Smooth muscle cell (in vitro differentiated cells): Measurements from ENCODE around the gene SLCO4A1. TPM values are rescaled to one million over a fixed set of nuclear protein-coding genes. Genes with fewer than 3 reads are reported as not detected.

ENCODE experiments used
- DNase-seq: peaks from one replicate; lab custom pipeline; 2025; ENCODE audit not compliant: unreplicated experiment; lab: John Stamatoyannopoulos, UW
- H2AFZ ChIP-seq: fragments of 200-600 bp; sonication (generic); 2 replicates; pipeline ENCODE4 v1.6.0; 2016; ENCODE audit warnings: antibody characterized with exemption, low read depth, mild to moderate bottlenecking
- H3F3A ChIP-seq: fragments of 200-600 bp; sonication (generic); 2 replicates; pipeline ENCODE4 v1.6.0; 2017; ENCODE audit warnings: antibody characterized with exemption, low read depth
- H3K27ac ChIP-seq: fragments of 200-600 bp; sonication (generic); 2 replicates; pipeline ENCODE4 v1.5.1; 2016; ENCODE audit warnings: low read depth, mild to moderate bottlenecking
- H3K27me3 ChIP-seq: fragments of 200-600 bp; sonication (generic); 2 replicates; pipeline ENCODE4 v1.6.1; 2016; ENCODE audit warnings: low read depth, mild to moderate bottlenecking
- H3K36me3 ChIP-seq: fragments of 200-600 bp; sonication (generic); 2 replicates; pipeline ENCODE4 v1.5.1; 2016; ENCODE audit warnings: low read depth
- H3K4me1 ChIP-seq: fragments of 200-600 bp; sonication (generic); 2 replicates; pipeline ENCODE4 v1.5.1; 2016; ENCODE audit warnings: low read depth
- H3K4me2 ChIP-seq: fragments of 200-600 bp; sonication (generic); 2 replicates; pipeline ENCODE4 v1.6.0; 2016; ENCODE audit warnings: mild to moderate bottlenecking
- H3K4me3 ChIP-seq: fragments of 200-600 bp; sonication (generic); 2 replicates; pipeline ENCODE4 v1.5.1; 2016; ENCODE audit warnings: mild to moderate bottlenecking
- H3K79me2 ChIP-seq: fragments of 200-600 bp; sonication (generic); 2 replicates; pipeline ENCODE4 v1.6.0; 2016; ENCODE audit warnings: low read depth, mild to moderate bottlenecking
- H3K9ac ChIP-seq: fragments of 200-600 bp; sonication (generic); 2 replicates; pipeline ENCODE4 v1.6.0; 2016; ENCODE audit warnings: low read depth
- H3K9me3 ChIP-seq: fragments of 200-600 bp; sonication (generic); replicated peaks from 2 replicates; pipeline ENCODE4 v1.5.1; 2016; ENCODE audit warnings: low read depth
- H4K20me1 ChIP-seq: fragments of 200-600 bp; sonication (generic); 2 replicates; pipeline ENCODE4 v1.6.0; 2016; ENCODE audit warnings: low read depth
- CTCF ChIP-seq: fragments of 200-600 bp; sonication (generic); IDR thresholded peaks from 2 replicates; pipeline ENCODE4 v1.5.1; 2017; ENCODE audit warnings: borderline replicate concordance, mild to moderate bottlenecking, antibody characterized with exemption; ENCODE audit not compliant: insufficient read depth, poor library complexity, severe bottlenecking
- WGBS: methylation state at CpG from one replicate; pipeline ENCODE4 v1.1.7; 2016; ENCODE audit warnings: low lambda C conversion rate; 5-methylcytosine and 5-hydroxymethylcytosine counted together
- polyA plus RNA-seq: library from polyadenylated mRNA; unstranded; fragments of >200 nt; fragmentation: Nextera tagmentation; extraction: Ambion mirVana; gene quantifications from 2 replicates; pipeline ENCODE4 v1.2.1, GENCODE V29; 2016
- total RNA-seq: library from RNA; depleted of rRNA; stranded (reverse); fragments of >200 nt; gene quantifications from 2 replicates; pipeline ENCODE4 v1.2.3, GENCODE V29; 2014

SLCO4A1 gene
- total and polyA plus RNA-seq, 2 experiments from 2014 or later, result 0.81 to 1.4 TPM

GRCh38 chr20:62696434-62696957 is 54.2 kb downstream of the SLCO4A1 start:
- Histone ChIP-seq H3F3A (no peaks in the 10 kb centered on the region), H4K20me1 (no peaks in the 10 kb centered on the region), H2AFZ (no peak overlapping the region), H3K36me3 (no peaks in the 10 kb centered on the region), H3K4me2 (no peak overlapping the region), H3K27ac (no peak overlapping the region), H3K27me3 (no peaks in the 10 kb centered on the region), H3K9me3 (no peaks in the 10 kb centered on the region), H3K4me1 (no peaks in the 10 kb centered on the region), H3K9ac (no peak overlapping the region), H3K79me2 (no peaks in the 10 kb centered on the region), H3K4me3 (no peak overlapping the region)
- no peak for TF ChIP-seq CTCF
- WGBS, result 90% methylated on average over 15 of the region's 16 CpGs
- no peak for DNase-seq

GRCh38 chr20:62696989-62697388 is 54.7 kb downstream of the SLCO4A1 start:
- no peaks in the 10 kb centered on the region for H4K20me1 ChIP-seq
- no peak overlapping the region for H2AFZ ChIP-seq
- no peaks in the 10 kb centered on the region for H3K36me3 ChIP-seq
- no peaks in the 10 kb centered on the region for H3K9me3 ChIP-seq
- H3F3A ChIP-seq, result no peaks in the 10 kb centered on the region
- H3K27ac ChIP-seq, result no peak overlapping the region
- no peak for DNase-seq
- no peaks in the 10 kb centered on the region for H3K79me2 ChIP-seq
- H3K27me3 ChIP-seq, result no peaks in the 10 kb centered on the region
- H3K4me1 ChIP-seq, result no peaks in the 10 kb centered on the region
- 94% methylated on average over 10 of the region's 10 CpGs for WGBS
- H3K4me3 ChIP-seq, result no peak overlapping the region
- H3K9ac ChIP-seq, result no peak overlapping the region
- H3K4me2 ChIP-seq, result no peak overlapping the region
- TF ChIP-seq CTCF, result no peak

GRCh38 chr20:62697468-62697912 is 55.2 kb downstream of the SLCO4A1 start:
- Histone ChIP-seq H3F3A (no peaks in the 10 kb centered on the region), H3K4me2 (no peak overlapping the region), H3K27ac (no peak overlapping the region), H3K36me3 (no peaks in the 10 kb centered on the region), H3K9me3 (no peaks in the 10 kb centered on the region), H3K9ac (no peak overlapping the region), H3K4me1 (no peaks in the 10 kb centered on the region), H3K27me3 (no peaks in the 10 kb centered on the region), H3K79me2 (no peaks in the 10 kb centered on the region), H3K4me3 (no peak overlapping the region), H2AFZ (no peak overlapping the region), H4K20me1 (no peaks in the 10 kb centered on the region)
- 90% methylated on average over 11 of the region's 11 CpGs for WGBS
- no peak for DNase-seq
- no peak for TF ChIP-seq CTCF

- Histone ChIP-seq H2AFZ (no peak overlapping the region), H4K20me1 (no peaks in the 10 kb centered on the region), H3K9me3 (no peaks in the 10 kb centered on the region), H3K79me2 (no peaks in the 10 kb centered on the region), H3K27me3 (no peaks in the 10 kb centered on the region), H3F3A (no peaks in the 10 kb centered on the region), H3K9ac (no peak overlapping the region), H3K36me3 (no peaks in the 10 kb centered on the region), H3K4me1 (no peaks in the 10 kb centered on the region), H3K4me3 (no peak overlapping the region), H3K4me2 (no peak overlapping the region), H3K27ac (no peak overlapping the region)
- TF ChIP-seq CTCF, result no peak
- WGBS, result 93% methylated on average over 8 of the region's 14 CpGs
- DNase-seq, result no peak
Observed at GRCh38 chr20:62698231-62698630, 55.9 kb downstream of the SLCO4A1 start.
